GM23248 (cell line): ENCODE data around the gene PCDHB8. TPM values are rescaled to one million over a fixed set of nuclear protein-coding genes. Genes with fewer than 3 reads are reported as not detected.
"Not testable (repeated sequence)": the region's sequence is repeated elsewhere in the genome, so short reads cannot be mapped to it uniquely, and the experiment has no call there.

Source experiments
- DNase-seq: peaks from one replicate; pipeline ENCODE4 v3.0.0-alpha.2; 2015
- H2AFZ ChIP-seq: fragments of 200-600 bp; sonication (generic); 2 replicates; pipeline ENCODE4 v1.6.1; 2016; ENCODE audit warnings: antibody characterized with exemption
- H3F3A ChIP-seq: fragments of 200-600 bp; sonication (generic); 2 replicates; pipeline ENCODE4 v1.6.1; 2016; ENCODE audit warnings: mild to moderate bottlenecking, antibody characterized with exemption, mixed run types; ENCODE audit not compliant: insufficient read depth
- H3K27ac ChIP-seq: fragments of 200-600 bp; sonication (generic); 2 replicates; pipeline ENCODE4 v1.5.1; 2016; ENCODE audit warnings: mild to moderate bottlenecking
- H3K27me3 ChIP-seq: fragments of 200-600 bp; sonication (generic); replicated peaks from 2 replicates; pipeline ENCODE4 v1.6.1; 2016; ENCODE audit warnings: mild to moderate bottlenecking; ENCODE audit not compliant: insufficient read depth
- H3K36me3 ChIP-seq: fragments of 200-600 bp; sonication (generic); 2 replicates; pipeline ENCODE4 v1.6.1; 2016; ENCODE audit warnings: low read depth, mild to moderate bottlenecking
- H3K4me1 ChIP-seq: fragments of 200-600 bp; sonication (generic); 2 replicates; pipeline ENCODE4 v1.6.1; 2016; ENCODE audit warnings: mild to moderate bottlenecking; ENCODE audit not compliant: insufficient read depth
- H3K4me2 ChIP-seq: fragments of 200-600 bp; sonication (generic); one replicate; pipeline ENCODE4 v1.6.1; 2016; ENCODE audit warnings: mild to moderate bottlenecking; ENCODE audit not compliant: unreplicated experiment
- H3K4me3 ChIP-seq: fragments of 200-600 bp; sonication (generic); 2 replicates; pipeline ENCODE4 v1.5.1; 2016; ENCODE audit warnings: mild to moderate bottlenecking
- H3K79me2 ChIP-seq: fragments of 200-600 bp; sonication (generic); 2 replicates; pipeline ENCODE4 v1.6.1; 2016; ENCODE audit warnings: mild to moderate bottlenecking; ENCODE audit not compliant: insufficient read depth
- H3K9ac ChIP-seq: fragments of 200-600 bp; sonication (generic); 2 replicates; pipeline ENCODE4 v1.6.1; 2016; ENCODE audit warnings: mild to moderate bottlenecking
- H3K9me2 ChIP-seq: fragments of 200-600 bp; sonication (generic); 2 replicates; pipeline ENCODE4 v1.6.1; 2016; ENCODE audit warnings: mixed run types, mild to moderate bottlenecking, moderate library complexity; ENCODE audit not compliant: insufficient read depth
- H3K9me3 ChIP-seq: fragments of 200-600 bp; sonication (generic); one replicate; pipeline ENCODE4 v1.6.1; 2017; ENCODE audit warnings: low read depth
- H4K20me1 ChIP-seq: fragments of 200-600 bp; sonication (generic); 2 replicates; pipeline ENCODE4 v1.6.0; 2016; ENCODE audit not compliant: insufficient read depth
- EZH2 ChIP-seq: fragments of 200-600 bp; sonication (generic); IDR thresholded peaks from 2 replicates; pipeline ENCODE4 v1.6.1; 2018; ENCODE audit warnings: antibody characterized with exemption, mild to moderate bottlenecking; ENCODE audit not compliant: insufficient read depth, poor library complexity, severe bottlenecking
- EZH2phosphoT487 ChIP-seq: fragments of 200-600 bp; sonication (generic); IDR thresholded peaks from 2 replicates; pipeline ENCODE4 v1.6.1; 2018; ENCODE audit warnings: antibody characterized with exemption, moderate library complexity, mild to moderate bottlenecking, low read depth; ENCODE audit not compliant: insufficient read depth
- WGBS, 2 experiments: methylation state at CpG; one replicate each; pipeline ENCODE4 v1.1.6; 2015 to 2017; ENCODE audit warnings: low lambda C conversion rate in 2 of 2, low coverage in 1 of 2; ENCODE audit errors: missing lambda C conversion rate in 2 of 2; 5-methylcytosine and 5-hydroxymethylcytosine counted together
- in situ Hi-C: fragments of 300-500 bp; cut with MboI; formaldehyde crosslinking; loops from 2 replicates; pipeline ENCODE4 v1.15.0; 2020
- polyA plus RNA-seq: library from polyadenylated mRNA; unstranded; fragments of >200 nt; fragmentation: Nextera tagmentation; extraction: Ambion mirVana; gene quantifications from 2 replicates; pipeline ENCODE4 v1.2.1, GENCODE V29; 2016
- total RNA-seq: library from RNA; depleted of rRNA; stranded (reverse); fragments of >200 nt; shearing (Covaris generic); gene quantifications from 2 replicates; pipeline ENCODE4 v1.2.3, GENCODE V29; 2014

The PCDHB8 gene
- total and polyA plus RNA-seq, 2 experiments from 2014 or later, result 0.83 to 2.9 TPM

GRCh38 chr5:141175933-141176332, 1.7 kb upstream of the PCDHB8 start:
- H3K27me3 ChIP-seq, result peaks cover 10% of the 10 kb centered on the region; the same call in 1 of the 2 replicates
- no peaks in the 10 kb centered on the region for H3K79me2 ChIP-seq
- no peak overlapping the region for H3K4me2 ChIP-seq
- H4K20me1 ChIP-seq, result no peaks in the 10 kb centered on the region
- no peaks in the 10 kb centered on the region for H3K4me1 ChIP-seq
- no peaks in the 10 kb centered on the region for H3F3A ChIP-seq
- no peak overlapping the region for H3K27ac ChIP-seq
- H3K9me2 ChIP-seq, result no peaks in the 10 kb centered on the region
- in situ Hi-C loops, result no loop called here
- no peak overlapping the region for H3K4me3 ChIP-seq
- no peak overlapping the region for H2AFZ ChIP-seq
- H3K9me3 ChIP-seq, result no peaks in the 10 kb centered on the region
- no peak for DNase-seq
- H3K36me3 ChIP-seq, result no peaks in the 10 kb centered on the region
- H3K9ac ChIP-seq, result no peak overlapping the region
- 25 to 28% methylated on average over 1 of the region's 1 CpG for WGBS, 2 experiments
- no peak for TF ChIP-seq EZH2phosphoT487
- TF ChIP-seq EZH2, result no peak

GRCh38 chr5:141179371-141179770, 1.8 kb downstream of the PCDHB8 start:
- H3K36me3 ChIP-seq, H4K20me1 ChIP-seq, H2AFZ ChIP-seq, H3K79me2 ChIP-seq, H3F3A ChIP-seq, H3K4me1 ChIP-seq, H3K27me3 ChIP-seq, DNase-seq, H3K4me2 ChIP-seq, H3K9ac ChIP-seq, H3K9me2 ChIP-seq, in situ Hi-C loops, H3K4me3 ChIP-seq, H3K9me3 ChIP-seq, H3K27ac ChIP-seq: not testable (repeated sequence)
- 44 to 46% methylated on average over 38 of the region's 39 CpGs for WGBS, 2 experiments

- not testable (repeated sequence) for H3K9me2 ChIP-seq, H3K4me1 ChIP-seq, H3F3A ChIP-seq, H3K9me3 ChIP-seq, H2AFZ ChIP-seq, DNase-seq, H3K9ac ChIP-seq, H3K79me2 ChIP-seq, H3K36me3 ChIP-seq, H4K20me1 ChIP-seq, H3K27me3 ChIP-seq, H3K4me3 ChIP-seq, H3K4me2 ChIP-seq, H3K27ac ChIP-seq
- 50 to 53% methylated on average over 27 to 28 of the region's 32 CpGs for WGBS, 2 experiments
- in situ Hi-C loops, result loop anchor here (10.0 kb wide), 1 partner anchor 385 kb away; no protein-coding TSS in a partner anchor
Observed at GRCh38 chr5:141179876-141180275, 2.3 kb downstream of the PCDHB8 start.

- WGBS, 2 experiments, result 44% methylated on average over 1 of the region's 1 CpG
- DNase-seq, result no peak
- Histone ChIP-seq H3F3A (no peaks in the 10 kb centered on the region), H3K9me3 (no peaks in the 10 kb centered on the region), H3K27me3 (peaks cover 10% of the 10 kb centered on the region; the same call in 1 of the 2 replicates), H3K9me2 (no peaks in the 10 kb centered on the region), H3K27ac (no peak overlapping the region), H3K9ac (no peak overlapping the region), H3K36me3 (no peaks in the 10 kb centered on the region), H3K79me2 (no peaks in the 10 kb centered on the region), H4K20me1 (no peaks in the 10 kb centered on the region), H3K4me1 (no peaks in the 10 kb centered on the region), H2AFZ (no peak overlapping the region), H3K4me2 (no peak overlapping the region), H3K4me3 (no peak overlapping the region)
- in situ Hi-C loops, result loop anchor here (10.0 kb wide), 1 partner anchor 384 kb away; no protein-coding TSS in a partner anchor
- TF ChIP-seq EZH2phosphoT487 (no peak), EZH2 (no peak)
Observed at GRCh38 chr5:141180313-141180712, 2.7 kb downstream of the PCDHB8 start.

- H2AFZ ChIP-seq, result peak within 1 kb of the TSS; percentile 87
- no peaks in the 10 kb centered on the region for H3K4me1 ChIP-seq
- in situ Hi-C loops, result loop anchor here (10.0 kb wide), 1 partner anchor 383 kb away; no protein-coding TSS in a partner anchor
- WGBS, 2 experiments, result 3% methylated on average over 13 of the region's 13 CpGs
- peak within 1 kb of the TSS; percentile 45 for H3K27ac ChIP-seq
- peaks cover 7% of the 10 kb centered on the region; the same call in 1 of the 2 replicates for H3K27me3 ChIP-seq
- H3F3A ChIP-seq, result no peaks in the 10 kb centered on the region
- peak; percentile 87 for DNase-seq
- H3K4me3 ChIP-seq, result peak within 1 kb of the TSS; percentile 76
- peak within 1 kb of the TSS; percentile 79 for H3K9ac ChIP-seq
- H3K36me3 ChIP-seq, result no peaks in the 10 kb centered on the region
- H3K9me3 ChIP-seq, result no peaks in the 10 kb centered on the region
- H3K79me2 ChIP-seq, result no peaks in the 10 kb centered on the region
- no peaks in the 10 kb centered on the region for H3K9me2 ChIP-seq
- peak within 1 kb of the TSS; percentile 53 for H3K4me2 ChIP-seq
- no peaks in the 10 kb centered on the region for H4K20me1 ChIP-seq
- TF ChIP-seq EZH2phosphoT487 (no peak), EZH2 (no peak)
Observed at GRCh38 chr5:141182248-141182647, 4.7 kb downstream of the PCDHB8 start, which contains the start of gene PCDHB16. Gene PCDHB16, plus strand, starts transcription at chr5:141182387. Its CDS starts 173 bp downstream, at chr5:141182560.

GRCh38 chr5:141184117-141184855, 6.7 kb downstream of the PCDHB8 start:
- not testable (repeated sequence) for H4K20me1 ChIP-seq, DNase-seq, H3K4me1 ChIP-seq, H3K9me2 ChIP-seq, H2AFZ ChIP-seq, H3F3A ChIP-seq, H3K4me2 ChIP-seq, H3K4me3 ChIP-seq, H3K27me3 ChIP-seq, H3K27ac ChIP-seq, H3K36me3 ChIP-seq, H3K79me2 ChIP-seq, H3K9me3 ChIP-seq, H3K9ac ChIP-seq
- in situ Hi-C loops, result loop anchor here (10.0 kb wide), 1 partner anchor 381 kb away; no protein-coding TSS in a partner anchor
- WGBS, 2 experiments, result 30 to 34% methylated on average over 8 to 33 of the region's 69 CpGs
